ENCODE measurements around the gene PEX7.
"Not testable (repeated sequence)": the region's sequence is repeated elsewhere in the genome, so short reads cannot be mapped to it uniquely, and the experiment has no call there.

The PEX7 gene

GRCh38 chr6:136901212-136901784 is 78.9 kb downstream of the PEX7 start:
- no peaks in the 10 kb centered on the region for H3K9me3 ChIP-seq (ENCODE audit: control insufficient read depth, insufficient read depth, low read length)
- peaks cover 26% of the 10 kb centered on the region for H3K36me3 ChIP-seq (ENCODE audit: control insufficient read depth, insufficient read depth, low read length)
- H3K27ac ChIP-seq (ENCODE audit: low read depth, low read length): no peak overlapping the region
- H3K27me3 ChIP-seq (ENCODE audit: control insufficient read depth, insufficient read depth, low read length): no peaks in the 10 kb centered on the region
- no peak overlapping the region for H3K4me3 ChIP-seq (ENCODE audit: low read depth, low read length)
- H3K9ac ChIP-seq (ENCODE audit: low read depth, low read length): no peak overlapping the region
- no peaks in the 10 kb centered on the region for H3K4me1 ChIP-seq (ENCODE audit: control insufficient read depth, insufficient read depth, low read length)

GRCh38 chr6:136904477-136904876 is 82.1 kb downstream of the PEX7 start:
- not testable (repeated sequence) for H3K9me3 ChIP-seq (ENCODE audit: control insufficient read depth, insufficient read depth, low read length); H3K27me3 ChIP-seq (ENCODE audit: control insufficient read depth, insufficient read depth, low read length); H3K9ac ChIP-seq (ENCODE audit: low read depth, low read length); H3K4me3 ChIP-seq (ENCODE audit: low read depth, low read length); H3K4me1 ChIP-seq (ENCODE audit: control insufficient read depth, insufficient read depth, low read length); H3K27ac ChIP-seq (ENCODE audit: low read depth, low read length)
- peaks cover 18% of the 10 kb centered on the region for H3K36me3 ChIP-seq (ENCODE audit: control insufficient read depth, insufficient read depth, low read length)

- H3K27ac ChIP-seq (ENCODE audit: low read depth, low read length): no peak overlapping the region
- H3K4me3 ChIP-seq (ENCODE audit: low read depth, low read length): no peak overlapping the region
- no peaks in the 10 kb centered on the region for H3K9me3 ChIP-seq (ENCODE audit: control insufficient read depth, insufficient read depth, low read length)
- peaks cover 2% of the 10 kb centered on the region; the same call in 1 of the 2 replicates for H3K36me3 ChIP-seq (ENCODE audit: control insufficient read depth, insufficient read depth, low read length)
- H3K27me3 ChIP-seq (ENCODE audit: control insufficient read depth, insufficient read depth, low read length): peaks cover 13% of the 10 kb centered on the region
- no peak overlapping the region for H3K9ac ChIP-seq (ENCODE audit: low read depth, low read length)
- H3K4me1 ChIP-seq (ENCODE audit: control insufficient read depth, insufficient read depth, low read length): no peaks in the 10 kb centered on the region; the same call in 1 of the 2 replicates
Measured at GRCh38 chr6:136914947-136915346, 92.6 kb downstream of the PEX7 start.

- 0 out of 2 replicates have a peak, but pooled peaks cover under 1% of the 10 kb centered on the region for H3K36me3 ChIP-seq (ENCODE audit: control insufficient read depth, insufficient read depth, low read length)
- H3K9me3 ChIP-seq (ENCODE audit: control insufficient read depth, insufficient read depth, low read length): no peaks in the 10 kb centered on the region
- peaks cover 4% of the 10 kb centered on the region; the same call in 1 of the 2 replicates for H3K4me1 ChIP-seq (ENCODE audit: control insufficient read depth, insufficient read depth, low read length)
- peaks cover 51% of the 10 kb centered on the region for H3K27me3 ChIP-seq (ENCODE audit: control insufficient read depth, insufficient read depth, low read length)
- no peak overlapping the region for H3K9ac ChIP-seq (ENCODE audit: low read depth, low read length)
- no peak overlapping the region for H3K4me3 ChIP-seq (ENCODE audit: low read depth, low read length)
- H3K27ac ChIP-seq (ENCODE audit: low read depth, low read length): no peak overlapping the region
Measured at GRCh38 chr6:136918706-136919105, 96.3 kb downstream of the PEX7 start.

GRCh38 chr6:136920216-136920615 is 97.8 kb downstream of the PEX7 start:
- Histone ChIP-seq H3K9ac (ENCODE audit: low read depth, low read length) (no peak overlapping the region), H3K4me1 (ENCODE audit: control insufficient read depth, insufficient read depth, low read length) (peaks cover 4% of the 10 kb centered on the region; the same call in 1 of the 2 replicates), H3K27me3 (ENCODE audit: control insufficient read depth, insufficient read depth, low read length) (peaks cover 66% of the 10 kb centered on the region), H3K27ac (ENCODE audit: low read depth, low read length) (no peak overlapping the region), H3K36me3 (ENCODE audit: control insufficient read depth, insufficient read depth, low read length) (no peaks in the 10 kb centered on the region), H3K9me3 (ENCODE audit: control insufficient read depth, insufficient read depth, low read length) (no peaks in the 10 kb centered on the region), H3K4me3 (ENCODE audit: low read depth, low read length) (peak overlapping the region; percentile 66)

DNA sequence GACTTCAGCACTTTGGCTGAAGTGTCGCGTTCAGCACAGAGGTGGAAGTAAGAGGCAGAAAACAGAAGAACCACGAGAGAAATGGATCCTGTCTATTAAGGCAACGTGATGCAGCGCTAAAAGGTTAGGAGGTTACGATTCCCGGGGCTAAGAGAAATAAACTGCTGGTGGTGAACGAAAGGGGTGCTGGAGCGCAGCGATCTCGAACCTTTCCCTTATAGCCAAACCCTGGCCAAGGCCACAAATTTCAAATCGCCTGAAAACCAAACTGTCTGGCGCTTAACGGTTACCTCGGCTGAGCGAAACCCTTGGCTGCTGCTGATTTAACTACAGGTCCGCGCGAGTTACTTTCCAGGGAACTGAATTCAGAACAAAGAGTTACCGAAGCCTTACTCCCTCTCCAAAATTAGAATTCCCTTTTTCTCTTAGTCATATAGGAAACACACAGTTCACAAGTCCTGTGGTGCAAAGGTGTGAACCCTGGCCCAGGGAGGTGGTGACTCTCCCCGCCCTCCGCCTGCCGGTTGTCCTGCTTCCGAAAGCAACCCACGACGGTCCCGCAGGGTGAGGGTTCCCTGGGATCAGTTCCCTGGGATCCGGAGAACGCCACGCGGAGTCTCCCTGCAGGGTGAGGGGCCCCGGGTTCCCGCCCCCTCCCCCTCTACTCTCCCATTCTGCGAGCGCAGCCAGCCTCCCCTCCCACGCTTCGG is 98.4 kb downstream of the PEX7 start:
- Histone ChIP-seq H3K27me3 (ENCODE audit: control insufficient read depth, insufficient read depth, low read length) (peaks cover 66% of the 10 kb centered on the region), H3K27ac (ENCODE audit: low read depth, low read length) (no peak overlapping the region), H3K4me3 (ENCODE audit: low read depth, low read length) (peak overlapping the region; percentile 66), H3K9ac (ENCODE audit: low read depth, low read length) (0 out of 2 replicates have a peak overlapping the region, but pooled peaks have one; percentile 10), H3K9me3 (ENCODE audit: control insufficient read depth, insufficient read depth, low read length) (no peaks in the 10 kb centered on the region), H3K4me1 (ENCODE audit: control insufficient read depth, insufficient read depth, low read length) (peaks cover 4% of the 10 kb centered on the region; the same call in 1 of the 2 replicates), H3K36me3 (ENCODE audit: control insufficient read depth, insufficient read depth, low read length) (no peaks in the 10 kb centered on the region)

- 0 out of 2 replicates have a peak overlapping the region, but pooled peaks have one; percentile 10 for H3K9ac ChIP-seq (ENCODE audit: low read depth, low read length)
- peaks cover 4% of the 10 kb centered on the region; the same call in 1 of the 2 replicates for H3K4me1 ChIP-seq (ENCODE audit: control insufficient read depth, insufficient read depth, low read length)
- H3K36me3 ChIP-seq (ENCODE audit: control insufficient read depth, insufficient read depth, low read length): no peaks in the 10 kb centered on the region
- no peak overlapping the region for H3K27ac ChIP-seq (ENCODE audit: low read depth, low read length)
- H3K9me3 ChIP-seq (ENCODE audit: control insufficient read depth, insufficient read depth, low read length): no peaks in the 10 kb centered on the region
- H3K4me3 ChIP-seq (ENCODE audit: low read depth, low read length): peak overlapping the region; percentile 66
- peaks cover 66% of the 10 kb centered on the region for H3K27me3 ChIP-seq (ENCODE audit: control insufficient read depth, insufficient read depth, low read length)
Measured at GRCh38 chr6:136921381-136921935, 99.1 kb downstream of the PEX7 start.

DNA sequence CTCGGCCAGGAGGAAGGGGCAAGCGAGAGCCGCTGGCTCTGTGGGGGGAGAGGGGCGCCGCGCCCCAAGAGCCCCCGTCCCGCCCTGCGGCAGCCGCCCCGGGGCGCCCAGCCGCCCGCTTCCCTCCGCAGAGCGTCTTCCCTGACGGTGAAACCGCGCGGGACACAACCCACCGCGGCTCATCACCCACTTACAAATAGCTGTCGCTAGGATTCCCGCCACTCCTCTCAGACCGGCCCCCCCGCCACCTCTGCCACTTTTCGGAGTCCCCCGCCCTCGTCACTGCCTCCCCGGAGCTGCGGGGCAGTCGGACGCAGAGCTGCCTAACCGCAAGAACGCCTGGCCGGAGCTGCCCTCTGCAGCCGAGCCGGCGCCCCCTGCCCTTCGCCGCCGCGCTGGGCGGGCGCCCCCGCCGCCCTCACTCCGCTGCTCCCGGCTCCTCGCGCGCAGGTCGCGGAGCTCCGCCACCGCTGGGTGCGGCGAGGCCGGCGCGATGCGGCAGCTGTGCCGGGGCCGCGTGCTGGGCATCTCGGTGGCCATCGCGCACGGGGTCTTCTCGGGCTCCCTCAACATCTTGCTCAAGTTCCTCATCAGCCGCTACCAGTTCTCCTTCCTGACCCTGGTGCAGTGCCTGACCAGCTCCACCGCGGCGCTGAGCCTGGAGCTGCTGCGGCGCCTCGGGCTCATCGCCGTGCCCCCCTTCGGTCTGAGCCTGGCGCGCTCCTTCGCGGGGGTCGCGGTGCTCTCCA is 99.7 kb downstream of the PEX7 start, which contains the start of gene SLC35D3:
Gene SLC35D3, plus strand, starts transcription at position 366 of the 749 bp plus-strand sequence. Its CDS starts 128 bp downstream, at position 494.
- no peaks in the 10 kb centered on the region for H3K9me3 ChIP-seq (ENCODE audit: control insufficient read depth, insufficient read depth, low read length)
- H3K9ac ChIP-seq (ENCODE audit: low read depth, low read length): 0 out of 2 replicates have a peak within 1 kb of the TSS, but pooled peaks have one; percentile 10
- H3K27ac ChIP-seq (ENCODE audit: low read depth, low read length): no peak within 1 kb of the TSS
- no peaks in the 10 kb centered on the region for H3K36me3 ChIP-seq (ENCODE audit: control insufficient read depth, insufficient read depth, low read length)
- H3K27me3 ChIP-seq (ENCODE audit: control insufficient read depth, insufficient read depth, low read length): peaks cover 66% of the 10 kb centered on the region
- peak within 1 kb of the TSS; percentile 66 for H3K4me3 ChIP-seq (ENCODE audit: low read depth, low read length)
- H3K4me1 ChIP-seq (ENCODE audit: control insufficient read depth, insufficient read depth, low read length): peaks cover 4% of the 10 kb centered on the region; the same call in 1 of the 2 replicates

DNA sequence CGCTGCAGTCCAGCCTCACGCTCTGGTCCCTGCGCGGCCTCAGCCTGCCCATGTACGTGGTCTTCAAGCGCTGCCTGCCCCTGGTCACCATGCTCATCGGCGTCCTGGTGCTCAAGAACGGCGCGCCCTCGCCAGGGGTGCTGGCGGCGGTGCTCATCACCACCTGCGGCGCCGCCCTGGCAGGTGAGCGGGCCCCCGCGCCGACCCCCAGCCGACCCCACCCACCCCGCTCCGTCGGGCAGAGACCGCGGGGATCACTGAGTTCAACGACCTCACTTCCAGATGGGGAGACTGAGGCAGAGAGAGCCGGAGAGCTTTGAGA is 100.3 kb downstream of the PEX7 start:
- Histone ChIP-seq H3K9ac (ENCODE audit: low read depth, low read length) (no peak overlapping the region), H3K36me3 (ENCODE audit: control insufficient read depth, insufficient read depth, low read length) (no peaks in the 10 kb centered on the region), H3K27me3 (ENCODE audit: control insufficient read depth, insufficient read depth, low read length) (peaks cover 66% of the 10 kb centered on the region), H3K27ac (ENCODE audit: low read depth, low read length) (no peak overlapping the region), H3K4me3 (ENCODE audit: low read depth, low read length) (peak overlapping the region; percentile 66), H3K4me1 (ENCODE audit: control insufficient read depth, insufficient read depth, low read length) (peaks cover 4% of the 10 kb centered on the region; the same call in 1 of the 2 replicates), H3K9me3 (ENCODE audit: control insufficient read depth, insufficient read depth, low read length) (no peaks in the 10 kb centered on the region)

- Histone ChIP-seq H3K36me3 (ENCODE audit: control insufficient read depth, insufficient read depth, low read length) (no peaks in the 10 kb centered on the region), H3K4me1 (ENCODE audit: control insufficient read depth, insufficient read depth, low read length) (peaks cover 4% of the 10 kb centered on the region; the same call in 1 of the 2 replicates), H3K27ac (ENCODE audit: low read depth, low read length) (no peak overlapping the region), H3K9me3 (ENCODE audit: control insufficient read depth, insufficient read depth, low read length) (no peaks in the 10 kb centered on the region), H3K9ac (ENCODE audit: low read depth, low read length) (no peak overlapping the region), H3K27me3 (ENCODE audit: control insufficient read depth, insufficient read depth, low read length) (peaks cover 66% of the 10 kb centered on the region), H3K4me3 (ENCODE audit: low read depth, low read length) (no peak overlapping the region)
Measured at GRCh38 chr6:136923116-136923953, 100.9 kb downstream of the PEX7 start.

Data from HUES48 (cell line).